ENCODE measurements around the gene CHRNA5.

The CHRNA5 gene

DNA sequence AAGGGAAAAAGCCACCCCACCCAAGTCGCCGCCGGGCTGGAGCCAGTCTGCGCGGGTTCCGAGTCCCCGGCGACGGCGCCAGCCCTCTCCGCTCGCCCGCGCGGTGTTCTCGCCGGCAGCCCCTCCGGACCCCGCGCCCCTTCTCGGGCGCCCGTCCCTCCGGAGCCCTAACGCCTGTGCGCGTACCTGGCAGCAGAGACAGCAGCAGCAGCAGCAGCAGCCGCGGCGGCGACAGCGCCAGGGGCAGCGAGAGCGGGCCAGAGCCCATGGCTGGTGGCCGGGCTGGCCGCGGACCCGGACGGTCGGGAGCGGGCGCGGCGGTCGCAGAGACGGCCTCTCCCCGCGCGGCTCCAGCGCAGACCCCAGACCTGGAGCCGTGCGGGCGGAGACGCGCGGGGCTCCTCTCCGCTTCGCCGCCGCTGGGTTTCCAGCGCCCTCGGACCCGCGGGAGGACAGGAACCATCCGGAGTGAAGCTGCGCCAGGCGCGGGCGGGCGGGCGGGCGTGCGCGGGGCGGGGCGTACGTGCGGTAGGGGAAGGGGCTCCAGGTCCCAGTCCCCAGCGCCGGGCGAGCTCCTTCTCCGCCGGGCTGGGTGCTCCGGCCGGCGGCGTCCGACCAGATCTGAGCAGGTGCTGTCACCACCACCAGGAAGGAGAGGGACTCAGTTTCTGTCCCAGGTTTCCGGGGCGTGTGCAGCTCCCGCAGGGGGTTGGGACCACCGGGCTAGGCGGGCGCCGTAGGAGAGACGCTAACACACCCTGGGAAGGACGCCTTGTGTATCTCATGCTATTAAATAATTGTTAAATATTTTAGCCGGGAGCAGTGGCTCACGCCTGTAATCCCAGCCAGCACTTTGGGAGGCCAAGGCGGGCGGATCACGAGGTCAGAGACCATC, 55.5 kb downstream of the CHRNA5 start, which contains the start of gene CHRNA3:
CHRNA3 (minus strand) TSS at position 470 of the 895 bp plus-strand sequence; CDS start at position 268, 202 bp downstream.
- no peak for DNase-seq

DNA sequence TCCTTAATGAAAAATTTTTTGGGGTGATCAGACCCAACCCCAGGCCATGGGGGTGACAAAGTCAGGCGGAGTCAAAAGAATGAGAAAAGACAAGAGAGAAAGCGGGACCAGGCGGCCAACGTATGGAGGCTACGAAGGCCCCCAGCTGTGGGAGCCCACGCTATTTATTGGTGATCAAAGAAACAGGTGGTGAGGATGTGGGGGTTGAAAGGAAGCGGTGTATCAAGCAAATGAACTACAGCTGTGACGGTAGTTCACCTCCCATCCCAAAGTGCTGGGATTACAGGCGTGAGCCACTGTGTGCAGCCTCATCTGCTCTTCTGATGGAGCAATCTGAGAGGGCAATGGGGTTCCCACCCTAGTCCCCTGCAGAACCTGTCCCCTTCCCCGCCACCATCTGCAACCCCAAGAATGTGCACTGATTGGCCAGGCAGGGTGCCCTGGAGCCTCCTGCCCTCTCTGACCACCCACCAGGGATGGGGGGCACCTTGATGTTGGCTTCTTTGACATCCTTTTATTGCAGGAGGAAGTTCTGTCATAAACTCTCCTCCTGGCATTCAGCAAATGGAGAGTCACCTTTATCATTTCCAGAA, 56.6 kb downstream of the CHRNA5 start:
- no peak for DNase-seq

DNA sequence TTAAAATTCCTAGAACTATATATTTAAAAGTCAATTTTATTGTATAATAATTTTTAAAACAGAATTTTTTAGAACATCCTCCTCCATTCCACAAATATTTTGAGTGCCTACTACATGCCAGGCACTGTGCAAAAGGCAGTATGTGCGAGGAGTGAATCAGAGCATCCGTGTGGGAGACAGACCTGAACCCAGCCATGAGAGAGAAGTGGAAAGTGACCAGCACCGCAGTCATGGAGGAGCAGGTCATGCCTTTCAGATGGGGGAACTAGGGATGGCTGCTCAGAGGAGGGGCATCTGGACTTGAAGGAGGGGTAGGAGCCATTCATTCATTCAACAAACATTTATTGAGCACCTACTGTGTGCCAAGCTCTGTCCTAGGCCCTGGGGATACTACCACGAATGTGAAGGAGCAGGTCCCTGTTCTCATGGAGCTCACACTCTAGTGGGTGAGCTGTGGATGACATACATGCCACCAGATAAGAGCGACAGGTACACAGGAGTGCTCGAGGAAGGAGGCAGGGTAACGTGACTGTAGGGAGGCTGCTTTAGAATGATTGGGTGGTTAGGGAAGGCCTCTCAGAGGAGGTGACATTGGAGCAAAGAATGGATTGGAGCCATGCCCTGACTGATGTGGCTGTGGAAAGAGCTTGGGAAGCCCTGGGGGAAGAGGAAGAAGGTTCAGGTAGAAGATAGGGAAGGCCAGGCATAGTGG, 58.6 kb downstream of the CHRNA5 start:
- DNase-seq, result no peak

DNA sequence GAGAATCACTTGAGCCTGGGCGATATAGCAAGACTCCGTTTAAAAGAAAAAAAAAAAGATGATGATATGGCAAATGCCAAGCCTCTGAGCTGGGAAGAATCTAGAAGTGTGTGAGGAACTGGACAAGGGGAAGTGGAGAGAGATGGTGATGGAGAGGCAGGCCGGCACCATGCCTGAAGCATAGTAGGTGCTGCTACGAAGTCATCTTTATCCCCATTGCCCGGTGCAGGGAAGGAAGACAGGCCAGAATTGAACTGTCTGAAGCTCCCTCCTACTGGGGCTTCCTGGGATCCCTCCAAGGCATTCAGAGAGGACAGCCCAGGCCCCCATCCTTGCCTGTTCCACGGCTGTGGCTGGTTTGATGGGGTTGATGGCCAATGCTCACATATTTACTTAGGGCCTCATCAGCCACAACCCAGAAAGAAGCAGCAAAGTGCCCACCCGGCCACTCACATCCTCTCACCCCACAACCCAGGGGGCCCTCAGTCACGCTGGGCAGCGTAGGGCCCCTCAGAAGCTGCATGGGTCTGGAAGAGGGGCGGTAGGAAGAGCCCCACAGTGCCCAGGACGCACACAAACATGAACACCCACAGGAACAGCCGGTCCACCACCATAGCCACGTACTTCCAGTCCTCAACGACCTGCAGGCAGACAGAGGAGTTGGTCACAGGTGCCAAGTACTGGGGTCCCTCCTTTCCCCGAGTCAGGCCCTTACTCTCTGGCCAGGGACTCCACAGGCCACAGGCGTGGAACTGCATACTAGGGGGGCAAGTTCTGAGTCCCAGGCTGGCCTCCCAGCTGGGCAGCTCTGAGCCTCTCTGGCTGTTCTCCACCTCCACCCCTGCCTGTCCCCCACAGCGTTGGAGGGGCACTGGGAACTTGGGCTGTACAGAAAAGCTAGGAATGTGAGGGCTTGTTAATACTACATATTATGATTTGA, 59.6 kb downstream of the CHRNA5 start:
- no peak for DNase-seq

DNA sequence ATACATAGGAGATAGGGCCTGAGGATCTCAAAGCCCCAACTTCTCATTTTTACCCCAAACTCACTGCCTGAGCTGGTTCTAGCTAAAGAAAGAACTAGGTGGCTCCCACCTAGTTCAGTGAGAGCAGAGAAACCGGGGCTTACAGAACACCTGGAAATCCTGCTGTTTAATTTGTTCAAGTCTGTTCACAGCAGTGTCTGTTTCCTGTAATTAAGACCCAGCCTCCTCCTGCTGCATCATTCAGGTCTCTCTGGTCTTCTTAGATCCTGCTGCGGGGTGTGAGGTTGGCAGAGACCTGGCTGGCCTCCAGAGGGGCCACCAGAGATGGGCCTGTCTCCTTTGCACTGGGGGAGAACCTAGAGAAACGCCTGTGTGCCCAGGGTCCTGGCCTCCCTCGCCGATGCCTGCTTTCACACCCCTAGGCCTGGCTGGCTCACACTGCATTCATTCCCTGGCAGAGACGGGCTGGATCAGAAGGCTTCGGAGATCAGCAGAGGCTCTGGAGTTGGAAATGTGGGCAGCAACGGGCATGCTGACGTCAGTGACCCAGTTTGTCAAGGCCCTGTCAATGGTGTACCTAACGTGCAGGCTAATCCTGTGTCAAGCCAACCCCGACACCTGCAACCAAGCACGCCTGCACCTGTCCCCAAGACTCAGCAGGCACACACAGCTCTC, 60.4 kb downstream of the CHRNA5 start:
- peak; percentile 1 for DNase-seq

DNA sequence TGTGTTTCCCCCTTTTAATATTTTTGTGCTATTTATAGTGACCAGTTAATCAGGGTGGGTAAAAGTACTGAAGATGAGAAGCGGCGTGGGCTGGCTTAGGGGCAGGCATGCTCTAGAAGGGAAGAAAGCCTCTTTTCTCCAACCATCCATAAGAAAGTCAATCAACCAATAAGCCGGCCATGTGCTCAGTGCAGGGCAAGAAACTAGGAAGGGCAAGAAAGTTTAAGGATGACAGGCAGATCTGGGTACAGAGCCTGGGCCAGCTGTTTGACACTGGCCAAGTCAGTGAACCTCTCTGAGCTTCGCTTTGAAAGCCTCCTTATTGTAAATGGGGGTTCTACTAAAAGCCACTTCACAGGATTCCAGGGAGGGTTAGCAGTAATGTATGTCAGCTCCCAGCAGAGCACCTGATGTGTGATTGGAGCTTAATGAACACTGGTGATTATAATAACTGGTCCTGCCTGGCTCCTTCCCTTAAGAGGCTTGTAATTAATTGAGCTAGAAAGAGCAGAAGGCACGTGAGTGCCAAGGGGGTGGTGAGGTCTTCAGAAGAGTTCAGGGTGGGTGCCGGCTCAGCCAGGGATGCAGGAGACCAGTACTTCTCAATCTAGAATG, 61.2 kb downstream of the CHRNA5 start:
- no peak for DNase-seq

DNA sequence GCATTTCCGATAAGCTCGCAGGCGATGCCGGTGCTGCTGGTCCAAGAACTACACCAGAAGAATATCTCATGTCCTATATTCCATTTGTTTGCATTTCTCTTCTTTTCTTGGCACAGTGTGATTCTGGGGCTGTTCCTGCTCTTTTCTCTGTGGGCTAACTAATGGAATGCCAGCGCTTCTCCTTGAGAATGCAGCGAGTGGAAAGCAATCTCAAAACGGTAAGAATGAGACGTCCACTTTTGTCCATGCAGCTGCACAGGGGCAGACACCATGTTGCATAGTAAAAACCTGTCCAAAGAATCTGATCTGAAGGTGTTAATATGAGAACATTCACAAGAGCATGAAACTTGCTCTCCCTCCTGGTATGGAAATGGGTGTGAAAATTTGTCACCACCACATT, 62.0 kb downstream of the CHRNA5 start:
- DNase-seq, result no peak

DNA sequence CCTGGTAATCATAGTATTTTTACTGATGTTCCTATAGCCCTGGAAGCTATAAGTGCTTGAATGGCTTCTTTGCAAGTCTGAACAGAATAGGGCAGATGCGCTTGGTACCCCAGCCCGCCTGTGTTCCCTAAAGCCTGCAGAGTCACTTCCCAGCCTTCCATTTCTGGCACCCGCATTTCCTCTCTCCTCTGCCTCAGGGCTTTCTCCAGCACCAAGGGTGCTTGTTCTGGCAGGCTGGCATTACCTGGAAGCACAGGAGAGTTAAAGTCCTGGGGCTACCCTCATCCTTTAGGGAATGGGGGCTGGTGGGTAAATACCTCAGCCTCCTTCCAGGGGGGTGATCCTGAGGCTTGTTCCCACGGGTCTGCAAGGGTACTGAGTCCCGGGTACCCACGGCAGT, 62.9 kb downstream of the CHRNA5 start:
- DNase-seq, result no peak

DNA sequence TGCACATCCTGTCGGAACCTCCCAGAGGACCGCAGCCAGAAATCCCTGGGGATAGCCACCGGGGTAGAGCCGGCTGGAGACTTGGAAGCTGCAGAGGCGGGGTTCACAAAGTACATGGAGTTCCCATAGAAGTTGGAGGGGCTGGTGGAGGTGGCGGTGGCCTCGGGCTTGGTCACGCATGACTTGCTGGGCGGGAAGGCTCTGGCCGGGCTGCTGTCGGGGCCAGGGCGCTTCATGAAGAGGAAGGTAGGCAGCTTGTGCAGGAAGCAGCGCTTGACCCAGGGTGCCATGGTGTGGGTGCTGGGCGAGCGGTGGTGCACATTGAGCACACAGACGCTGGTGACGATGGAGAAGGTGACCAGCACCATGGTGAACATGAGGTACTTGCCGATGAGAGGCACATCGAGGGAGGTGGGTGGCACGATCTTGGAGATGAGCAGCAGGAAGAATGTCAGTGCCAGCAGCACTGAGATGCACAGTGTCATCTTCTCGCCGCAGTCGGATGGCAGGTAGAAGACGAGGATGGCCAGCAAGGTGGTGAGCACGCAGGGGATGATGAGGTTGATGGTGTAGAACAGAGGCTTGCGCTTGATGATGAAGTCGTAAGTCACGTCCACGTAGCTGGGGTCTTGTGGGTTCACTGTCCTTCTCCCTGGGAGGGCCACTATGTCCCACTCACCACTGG, 63.9 kb downstream of the CHRNA5 start:
- DNase-seq, result no peak

DNA sequence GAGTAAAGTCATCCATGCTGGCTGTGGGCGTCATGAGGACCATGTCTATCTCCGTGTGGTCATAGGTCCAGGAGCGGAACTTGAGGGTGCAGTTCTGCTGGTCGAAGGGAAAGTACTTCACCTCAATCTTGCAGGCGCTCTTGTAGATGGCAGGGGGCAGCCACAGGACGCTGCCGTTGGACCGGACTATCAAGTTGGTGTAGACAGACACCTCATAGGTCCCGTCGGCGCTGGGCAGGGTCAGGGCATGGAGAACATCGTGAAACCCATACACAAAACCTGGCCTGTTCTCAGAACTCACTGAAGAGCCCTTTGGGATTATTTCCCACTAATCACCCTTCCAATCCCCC, 64.4 kb downstream of the CHRNA5 start:
- no peak for DNase-seq

DNA sequence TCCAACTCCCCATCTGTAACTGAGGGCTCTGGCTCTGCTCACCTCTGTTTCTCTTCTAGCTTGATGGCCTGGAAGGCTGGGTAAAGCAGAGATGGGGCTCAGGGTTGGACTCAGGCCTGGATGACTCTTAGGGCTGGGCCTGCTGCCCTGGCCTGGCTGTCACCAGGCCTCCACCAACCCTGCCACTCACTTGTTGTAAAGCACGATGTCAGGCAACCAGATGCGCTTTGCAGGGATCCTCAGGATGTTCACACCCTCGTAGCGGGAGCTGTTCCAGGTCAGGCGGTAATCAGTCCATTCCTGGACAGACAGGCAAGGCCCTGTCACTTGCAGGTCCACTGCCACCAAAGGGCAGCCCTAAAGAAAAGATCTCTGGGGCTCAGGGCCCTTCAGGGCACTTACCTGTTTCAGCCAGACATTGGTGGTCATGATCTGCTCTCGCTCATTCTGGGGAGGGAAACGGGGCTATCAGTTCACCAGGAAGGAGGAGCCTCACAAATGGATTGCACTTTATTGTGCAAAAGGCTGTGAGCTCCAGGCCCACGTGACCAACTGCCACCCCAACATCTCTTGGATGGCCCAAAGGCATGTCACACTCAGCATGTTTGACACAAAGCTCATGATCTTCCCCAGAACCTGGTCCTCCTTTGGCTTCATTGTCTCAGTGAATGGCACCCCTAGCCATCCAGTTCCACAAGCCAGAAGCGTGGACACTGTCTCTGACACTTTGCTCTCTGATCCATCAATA, 65.7 kb downstream of the CHRNA5 start:
- no peak for DNase-seq

DNA sequence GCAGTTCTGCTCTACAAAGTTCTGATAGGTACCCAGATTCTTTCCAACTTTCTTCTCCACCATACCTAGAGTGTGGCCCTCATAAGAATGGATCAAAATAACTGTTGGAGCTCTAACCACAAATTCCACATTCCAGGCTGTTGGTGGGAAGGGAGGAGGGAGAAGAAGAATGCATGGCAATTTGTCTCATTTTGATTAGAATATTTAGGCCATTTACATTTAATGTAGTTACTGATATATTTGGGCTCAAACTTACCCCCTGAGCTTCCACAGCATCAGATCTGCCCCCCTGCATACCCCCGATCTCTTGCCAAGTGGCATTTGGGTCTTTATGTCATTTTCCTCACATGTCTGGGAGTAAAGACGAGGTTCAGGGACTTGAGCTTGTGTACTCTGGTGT, 68.0 kb downstream of the CHRNA5 start:
- no peak for DNase-seq

DNA sequence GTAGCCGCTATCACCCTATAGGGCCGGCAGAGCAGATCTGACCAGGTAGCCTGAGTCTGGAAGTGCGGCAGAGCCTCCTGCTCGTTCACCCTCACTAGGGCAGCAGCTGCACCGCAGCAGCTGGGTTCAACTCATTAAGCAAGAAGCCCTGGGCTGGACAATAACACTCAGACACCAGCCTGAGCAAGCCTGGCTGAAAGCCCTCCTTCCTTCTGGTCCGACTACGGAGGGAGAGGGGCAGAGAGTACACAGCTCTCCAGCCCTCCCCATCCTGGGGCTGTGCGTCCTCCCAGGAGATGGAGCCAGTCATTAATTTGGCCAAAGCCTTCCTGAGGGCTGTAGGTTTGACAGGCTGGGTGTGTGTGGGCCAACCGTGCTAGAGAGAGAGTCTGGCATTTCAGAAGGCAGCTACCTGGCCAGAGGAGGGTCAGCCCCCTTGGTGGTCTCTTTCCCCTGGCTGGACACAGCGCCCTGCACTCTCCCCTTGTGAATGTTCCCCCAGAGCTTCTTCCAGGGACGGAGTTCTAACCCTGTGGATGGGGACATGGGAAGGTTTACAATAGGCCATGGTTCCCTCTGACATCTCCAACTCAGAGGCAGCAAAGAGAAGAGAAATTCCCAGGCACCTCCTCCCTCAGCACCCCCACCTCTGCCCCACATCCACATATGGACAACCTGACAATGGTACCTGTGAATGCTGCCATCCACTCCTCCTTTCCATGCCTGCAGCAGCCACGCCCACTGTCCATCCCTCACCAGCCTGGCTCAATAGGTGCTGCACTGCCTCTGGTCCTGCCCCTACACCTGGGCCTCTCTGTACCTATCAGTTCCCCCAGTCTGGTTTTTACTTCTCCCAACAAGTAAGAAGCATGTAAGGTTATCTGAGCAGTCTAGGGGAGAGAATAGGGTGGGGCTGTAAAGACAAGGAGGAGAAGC, 69.2 kb downstream of the CHRNA5 start:
- DNase-seq, result no peak

DNA sequence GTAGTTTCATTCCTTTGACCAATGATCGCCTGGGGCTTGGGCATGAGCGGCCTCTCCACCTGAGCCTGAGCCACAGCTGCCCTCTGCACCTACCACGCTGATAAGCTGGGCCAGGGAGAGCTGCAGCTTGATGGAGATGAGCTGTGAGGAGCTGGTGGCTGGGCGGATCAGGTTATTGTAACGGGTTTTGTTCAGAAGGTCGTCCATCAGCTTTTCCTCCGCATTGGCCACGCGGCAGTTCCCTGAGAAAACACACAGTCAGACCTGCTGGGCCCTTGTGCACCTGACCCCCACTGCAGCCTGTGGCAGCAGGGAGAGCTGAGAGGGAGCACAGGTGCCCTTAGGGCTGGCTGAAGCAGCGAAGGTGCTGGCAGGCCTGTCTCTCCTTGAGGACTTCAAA, 70.0 kb downstream of the CHRNA5 start:
- no peak for DNase-seq

DNA sequence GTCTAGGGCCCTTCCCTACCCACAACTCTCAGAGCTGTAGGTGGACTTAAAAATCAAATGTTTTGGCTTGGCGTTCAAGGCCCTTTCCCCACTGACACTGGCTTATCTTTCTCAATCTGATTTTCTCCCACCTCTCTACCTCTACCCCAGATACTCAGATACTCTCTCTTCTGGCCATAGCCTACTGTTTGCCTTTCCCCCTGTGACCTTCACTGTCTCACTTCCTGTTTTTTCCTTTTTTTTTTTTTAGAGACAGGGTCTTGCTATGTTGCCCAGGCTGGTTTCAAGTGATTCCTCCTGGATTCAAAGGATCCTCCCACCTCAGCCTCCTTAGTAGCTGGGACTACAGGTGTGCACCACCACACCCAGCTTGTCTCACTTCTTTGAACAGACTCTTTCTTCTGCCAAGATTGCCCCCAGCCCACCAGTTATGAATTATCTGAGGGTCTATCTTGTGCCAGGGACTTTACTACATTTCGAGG, 71.1 kb downstream of the CHRNA5 start:
- no peak for DNase-seq

DNA sequence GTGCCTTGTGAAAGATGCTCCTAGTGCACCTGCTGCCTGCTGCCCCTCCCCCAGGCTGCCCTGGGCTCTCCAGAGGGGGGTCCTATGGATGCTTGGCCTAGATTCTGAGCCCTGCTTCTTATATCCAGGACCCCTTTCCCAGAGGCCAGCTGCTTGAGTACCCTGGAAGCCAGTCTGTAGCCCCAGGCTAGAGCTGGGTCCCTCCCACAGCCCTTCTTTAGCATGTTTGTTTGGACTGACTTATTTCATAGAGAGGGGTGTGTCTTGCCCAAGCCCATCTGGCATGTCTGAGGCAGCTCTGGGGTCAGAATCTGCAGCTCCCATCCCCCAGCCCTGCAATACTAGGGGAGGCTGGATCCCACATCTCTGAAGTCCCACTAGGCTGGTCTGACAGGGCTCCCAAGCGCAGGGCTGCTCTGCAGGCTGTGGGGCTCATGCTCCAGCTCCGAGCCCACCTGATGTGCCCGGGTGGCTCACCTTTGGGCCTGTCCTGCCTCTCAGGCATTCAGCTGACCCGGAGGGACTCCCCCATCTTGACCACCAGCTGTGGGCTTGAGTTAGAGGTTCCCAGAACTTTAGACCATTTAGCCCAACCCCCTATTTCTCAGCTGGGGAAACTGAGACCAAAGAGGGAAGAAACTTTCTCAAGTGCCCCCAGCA, 72.6 kb downstream of the CHRNA5 start:
- no peak for DNase-seq

DNA sequence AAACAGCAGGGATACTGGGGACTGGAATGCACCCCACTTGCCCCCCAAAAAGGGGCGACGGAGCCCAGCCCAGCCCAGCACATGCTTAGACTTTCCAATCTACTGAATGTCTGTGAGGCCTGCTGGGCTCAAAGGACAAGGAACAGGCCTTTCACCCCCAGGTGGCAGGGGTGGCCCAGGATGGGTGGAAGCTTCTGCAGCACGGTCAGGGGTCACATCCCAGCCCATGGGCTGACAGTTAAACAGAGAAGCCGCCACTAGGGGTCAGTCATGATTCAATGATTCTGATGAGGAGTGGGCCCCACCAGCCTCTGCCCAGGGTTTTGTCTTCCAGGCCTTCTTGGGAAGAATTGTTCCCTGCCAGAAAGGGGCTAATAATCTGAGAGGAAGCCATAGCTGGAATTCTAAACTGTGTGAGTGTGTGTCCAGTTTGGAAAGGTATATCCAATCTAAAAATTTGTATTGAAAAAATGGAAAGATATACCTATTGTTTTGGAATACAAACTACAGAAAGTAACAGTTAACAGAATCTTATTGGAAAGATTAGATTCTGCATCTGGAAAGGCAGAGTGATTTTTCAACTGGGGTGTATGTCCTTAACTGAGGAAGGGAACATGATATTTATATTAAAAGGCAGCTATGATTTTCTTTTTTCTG, 73.5 kb downstream of the CHRNA5 start:
- no peak for DNase-seq

All from DMS153 (cell line).